Suprapubic skin (tissue), 3 donors: ENCODE measurements around the gene PTPRA.

Experiments used
- POLR2A ChIP-seq, 2 donors: fragments of 450-650 bp; IDR thresholded peaks; one replicate each; pipeline ENCODE4 v1.6.1; 2017; ENCODE audit warnings: antibody characterized with exemption in 2 of 2, mild to moderate bottlenecking in 2 of 2, moderate library complexity in 2 of 2
- TF ChIP-seq, protein P1 (sequence below), 2 donors: fragments of 200-600 bp in 1 of 2; fragments of 450-650 bp in 1 of 2; sonication (generic) in 1 of 2; IDR thresholded peaks; one replicate each; pipeline ENCODE4 v1.5.1; 2016 to 2019; ENCODE audit warnings: antibody characterized with exemption in 2 of 2, mild to moderate bottlenecking in 1 of 2, moderate library complexity in 1 of 2

DNA sequence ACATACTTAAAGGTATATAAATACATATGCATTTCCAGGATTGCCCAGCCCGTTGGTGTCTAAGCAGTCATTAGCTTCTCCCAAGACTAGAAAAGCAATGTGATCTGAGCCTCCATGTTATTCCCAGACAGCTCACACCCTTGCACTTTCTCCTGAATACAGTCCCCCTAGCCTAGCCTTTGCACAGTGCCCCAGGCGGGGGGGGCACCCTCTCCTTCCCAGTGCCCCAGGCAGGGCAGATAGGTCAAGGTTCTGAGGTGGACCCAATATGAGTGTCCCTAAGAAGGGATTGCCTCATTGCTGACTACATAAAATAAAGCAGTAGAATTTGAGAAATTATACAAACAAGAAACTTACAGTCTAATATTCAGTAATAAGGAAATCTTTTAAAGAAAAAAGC is 154.7 kb downstream of the PTPRA start:
- TF ChIP-seq, protein P1, sequence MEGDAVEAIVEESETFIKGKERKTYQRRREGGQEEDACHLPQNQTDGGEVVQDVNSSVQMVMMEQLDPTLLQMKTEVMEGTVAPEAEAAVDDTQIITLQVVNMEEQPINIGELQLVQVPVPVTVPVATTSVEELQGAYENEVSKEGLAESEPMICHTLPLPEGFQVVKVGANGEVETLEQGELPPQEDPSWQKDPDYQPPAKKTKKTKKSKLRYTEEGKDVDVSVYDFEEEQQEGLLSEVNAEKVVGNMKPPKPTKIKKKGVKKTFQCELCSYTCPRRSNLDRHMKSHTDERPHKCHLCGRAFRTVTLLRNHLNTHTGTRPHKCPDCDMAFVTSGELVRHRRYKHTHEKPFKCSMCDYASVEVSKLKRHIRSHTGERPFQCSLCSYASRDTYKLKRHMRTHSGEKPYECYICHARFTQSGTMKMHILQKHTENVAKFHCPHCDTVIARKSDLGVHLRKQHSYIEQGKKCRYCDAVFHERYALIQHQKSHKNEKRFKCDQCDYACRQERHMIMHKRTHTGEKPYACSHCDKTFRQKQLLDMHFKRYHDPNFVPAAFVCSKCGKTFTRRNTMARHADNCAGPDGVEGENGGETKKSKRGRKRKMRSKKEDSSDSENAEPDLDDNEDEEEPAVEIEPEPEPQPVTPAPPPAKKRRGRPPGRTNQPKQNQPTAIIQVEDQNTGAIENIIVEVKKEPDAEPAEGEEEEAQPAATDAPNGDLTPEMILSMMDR (IDR thresholded peaks at IDR 0.05) = no peak
- no peak for TF ChIP-seq POLR2A (IDR thresholded peaks at IDR 0.05)
